Inflammatory macrophage treated with lipopolysaccharide for 1 hour (primary cell): ENCODE results near the gene ZNF727.
"Not testable (repeated sequence)": the region's sequence is repeated elsewhere in the genome, so short reads cannot be mapped to it uniquely, and the experiment has no call there.

Experiments used
- DNase-seq, 2 donors: peaks; one replicate each; pipeline ENCODE4 v3.0.0-alpha.2; 2020 to 2022

Gene ZNF727

DNA sequence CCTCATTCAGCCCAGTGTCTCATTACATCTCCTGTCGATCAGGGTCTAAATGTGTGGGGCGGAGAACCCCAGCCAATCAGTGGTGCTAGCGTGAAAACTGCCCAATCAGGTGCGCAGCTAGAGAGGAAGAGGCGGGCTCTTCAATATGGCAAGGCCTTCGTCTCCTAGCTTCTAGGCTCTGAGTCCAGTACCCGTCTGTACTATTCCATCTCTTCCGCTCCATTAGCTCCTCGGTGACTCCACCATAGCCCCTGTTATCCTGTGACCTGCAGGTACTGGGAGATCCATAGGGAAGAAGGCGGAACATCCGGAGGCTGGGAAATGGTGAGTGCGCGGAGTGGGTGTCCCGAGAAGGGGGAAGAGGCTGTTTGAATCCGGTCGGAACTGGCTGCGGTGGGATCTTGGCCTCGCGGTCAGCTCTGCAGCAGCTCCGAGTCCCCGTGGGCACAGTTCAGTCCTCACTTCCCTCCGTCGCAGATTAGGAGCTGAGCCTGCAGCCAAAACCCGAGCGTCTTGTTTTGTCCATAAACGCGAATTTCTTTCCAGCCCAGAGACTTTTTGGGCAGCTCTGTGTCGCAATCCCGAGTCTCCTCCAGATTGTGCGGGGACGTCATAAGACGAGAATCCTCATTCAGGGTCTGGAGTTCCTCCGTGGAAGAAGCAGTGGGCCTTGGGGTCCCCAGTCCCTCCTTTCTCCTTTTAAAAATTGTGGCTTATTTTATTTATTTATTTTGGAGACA lies at the start of gene ZNF727:
ZNF727 (plus strand) TSS at position 134 of the 740 bp plus-strand sequence; CDS start at position 322, 188 bp downstream.
- DNase-seq = no peak

DNA sequence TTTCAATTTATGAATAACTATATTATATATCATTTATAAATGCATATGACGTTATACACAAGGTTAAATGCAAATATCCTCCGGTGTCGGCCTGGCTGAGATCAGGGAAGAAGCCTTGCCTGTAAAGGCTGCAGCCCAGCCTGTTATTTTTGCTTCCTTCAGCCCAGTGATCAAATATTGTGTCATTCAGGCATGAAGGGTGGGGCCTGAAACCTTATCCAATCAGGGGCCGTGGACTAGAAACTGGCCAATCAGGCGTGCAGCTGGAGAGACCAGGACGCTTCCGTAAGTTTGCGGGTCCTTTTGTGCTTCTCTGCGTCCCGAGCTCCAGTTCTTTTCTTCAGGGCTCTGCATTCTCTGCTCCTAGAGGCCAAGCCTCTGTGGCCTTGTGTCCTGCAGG lies 46.7 kb upstream of the ZNF727 start, which contains the start of gene ZNF722:
ZNF722 (plus strand) TSS at position 301 of the 400 bp plus-strand sequence. CDS start 113 bp downstream, outside the sequence.
- no peak for DNase-seq

DNA sequence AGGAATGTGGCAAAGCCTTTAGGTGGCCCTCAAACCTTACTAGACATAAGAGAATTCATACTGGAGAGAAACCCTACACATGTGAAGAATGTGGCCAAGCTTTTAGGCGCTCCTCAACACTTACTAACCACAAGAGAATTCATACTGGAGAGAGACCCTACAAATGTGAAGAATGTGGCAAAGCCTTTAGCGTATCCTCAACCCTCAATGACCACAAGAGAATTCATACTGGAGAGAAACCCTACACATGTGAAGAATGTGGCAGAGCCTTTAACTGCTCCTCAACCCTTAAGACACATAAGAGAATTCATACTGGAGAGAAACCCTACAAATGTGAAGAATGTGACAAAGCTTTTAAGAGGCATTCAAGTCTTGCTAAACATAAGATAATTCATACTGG lies 29.7 kb upstream of the ZNF727 start:
- DNase-seq = not testable (repeated sequence)

DNA sequence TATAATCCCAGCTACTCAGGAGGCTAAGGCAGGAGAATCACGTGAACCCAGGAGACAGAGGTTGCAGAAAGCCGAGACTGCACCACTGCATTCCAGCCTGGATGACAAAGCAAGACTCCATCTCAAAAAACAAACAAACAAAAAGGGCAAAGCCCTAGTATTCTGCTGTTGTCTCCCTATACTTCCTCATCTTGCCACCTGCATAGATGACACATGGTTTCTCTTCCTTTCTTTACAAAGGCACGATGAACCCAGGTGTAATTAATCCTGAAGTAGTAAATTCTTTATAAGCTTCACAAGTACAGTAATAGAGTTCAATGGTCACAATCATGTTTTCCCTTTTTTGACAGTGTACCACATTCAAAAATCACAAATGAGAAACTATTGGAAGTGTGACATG lies 9.8 kb upstream of the ZNF727 start:
- no peak for DNase-seq

DNA sequence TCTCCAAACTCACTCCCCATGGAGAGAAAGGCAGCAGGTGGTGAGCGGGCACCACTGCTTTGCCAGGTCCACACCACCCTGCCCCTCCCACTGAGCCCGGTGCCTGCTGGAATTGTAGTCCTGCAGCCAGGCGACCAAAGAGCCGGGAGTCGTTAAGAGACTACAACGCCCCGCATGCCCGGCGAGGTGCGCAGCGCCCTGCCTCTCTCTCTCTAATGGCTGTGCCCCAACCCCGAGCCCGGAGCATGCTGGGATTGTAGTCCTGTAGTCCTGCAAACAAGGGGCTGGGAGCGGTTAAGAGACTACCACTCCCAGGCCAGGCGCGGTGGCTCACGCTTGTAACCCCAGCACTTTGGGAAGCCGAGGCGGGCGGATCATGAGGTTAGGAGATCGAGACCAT lies 8.1 kb upstream of the ZNF727 start:
- no peak for DNase-seq

DNA sequence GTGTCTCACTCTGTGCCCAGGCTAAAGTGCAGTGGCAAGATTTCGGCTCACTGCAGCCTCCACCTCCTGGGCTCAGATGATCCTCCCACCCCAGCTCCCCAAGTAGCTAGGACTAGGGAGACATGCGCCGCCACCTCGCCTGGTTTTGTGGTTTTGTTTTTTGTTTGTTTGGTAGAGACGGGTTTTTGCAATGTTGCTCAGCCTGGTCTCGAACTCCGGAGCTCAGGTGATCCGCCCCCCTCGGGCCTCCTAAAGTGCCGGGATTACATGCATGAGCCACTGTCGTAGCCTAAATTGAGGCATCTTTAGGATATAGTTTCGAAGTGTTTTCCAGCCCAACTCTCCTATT lies 781 bp downstream of the ZNF727 start:
- DNase-seq = no peak

DNA sequence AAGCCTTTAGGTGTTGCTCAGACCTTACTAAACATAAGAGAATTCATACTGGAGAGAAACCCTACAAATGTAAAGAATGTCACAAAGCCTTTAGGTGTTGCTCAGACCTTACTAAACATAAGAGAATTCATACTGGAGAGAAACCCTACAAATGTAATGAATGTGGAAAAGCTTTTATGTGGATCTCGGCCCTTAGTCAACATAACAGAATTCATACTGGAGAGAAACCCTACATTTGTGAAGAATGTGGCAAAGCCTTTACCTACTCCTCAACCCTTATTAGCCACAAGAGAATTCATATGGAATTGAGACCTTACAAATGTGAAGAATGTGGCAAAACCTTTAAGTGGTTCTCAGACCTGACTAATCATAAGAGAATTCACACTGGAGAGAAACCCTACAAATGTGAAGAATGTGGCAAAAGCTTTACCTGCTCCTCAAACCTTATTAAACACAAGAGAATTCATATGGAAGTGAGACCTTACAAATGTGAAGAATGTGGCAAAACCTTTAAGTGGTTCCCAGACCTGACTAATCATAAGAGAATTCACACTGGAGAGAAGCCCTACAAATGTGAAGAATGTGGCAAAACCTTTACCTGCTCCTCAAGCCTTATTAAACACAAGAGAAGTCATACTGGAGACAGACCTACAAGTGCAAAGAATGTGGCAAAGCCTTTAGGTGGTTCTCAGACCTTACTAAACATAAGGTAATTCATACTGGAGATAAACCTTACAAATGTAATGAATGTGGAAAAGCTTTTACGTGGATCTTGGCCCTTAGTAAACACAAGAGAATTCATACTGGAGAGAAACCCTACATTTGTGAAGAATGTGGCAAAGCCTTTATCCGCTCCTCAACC lies 32.8 kb downstream of the ZNF727 start:
- DNase-seq = not testable (repeated sequence)

DNA sequence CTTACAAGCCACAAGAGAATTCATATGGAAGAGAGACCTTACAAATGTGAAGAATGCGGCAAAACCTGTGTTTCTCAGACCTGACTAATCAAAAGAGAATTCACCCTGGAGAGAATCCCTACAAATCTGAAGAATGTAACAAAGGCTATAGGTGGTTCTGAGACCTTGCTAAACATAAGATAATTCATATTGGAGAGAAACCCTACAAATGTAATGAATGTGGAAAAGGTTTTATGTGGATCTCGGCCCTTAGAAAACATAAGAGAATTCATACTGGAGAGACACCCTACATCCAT lies 33.4 kb downstream of the ZNF727 start:
- DNase-seq = no peak

DNA sequence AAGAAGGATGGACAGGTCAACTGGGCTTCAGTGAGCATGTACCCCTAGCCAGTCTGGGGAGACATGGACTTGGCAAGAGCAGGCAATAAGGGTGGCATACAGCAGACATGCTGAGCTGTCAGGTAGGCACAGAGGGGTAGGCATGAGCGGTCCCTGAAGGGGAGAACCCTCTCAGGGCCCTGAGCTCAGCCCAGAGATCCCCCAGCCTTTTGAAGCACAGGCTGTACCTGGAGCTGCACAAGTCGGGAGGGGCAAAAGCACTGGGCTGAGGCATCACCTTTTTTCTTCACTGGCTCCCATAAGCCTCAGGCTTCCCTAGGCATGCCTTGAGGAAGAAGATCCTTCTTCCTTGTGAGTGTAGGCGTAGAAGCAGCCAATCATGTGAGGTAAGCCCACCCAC lies 42.3 kb downstream of the ZNF727 start:
- no peak for DNase-seq

DNA sequence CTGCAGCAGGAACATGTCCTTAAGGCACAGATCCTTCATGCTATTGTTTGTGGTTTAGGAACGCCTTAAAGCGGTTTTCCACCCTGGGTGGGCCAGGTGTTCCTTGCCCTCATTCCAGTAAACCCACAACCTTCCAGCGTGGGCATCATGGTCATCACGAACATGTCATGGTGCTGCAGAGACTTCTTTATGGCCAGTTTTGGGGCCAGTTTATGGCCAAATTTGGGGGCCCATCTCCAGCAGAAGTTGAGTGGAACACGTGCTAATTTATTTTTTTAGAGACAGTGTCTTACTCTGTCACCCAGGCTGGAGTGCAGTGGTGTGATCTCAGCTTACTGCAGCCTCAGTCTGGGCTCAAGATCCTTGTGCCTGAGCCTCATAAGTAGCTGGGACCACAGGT lies 43.6 kb downstream of the ZNF727 start:
- DNase-seq = not testable (repeated sequence)
